T-cell (primary cell): Measurements from ENCODE around the gene HACD1. TPM values are rescaled to one million over a fixed set of nuclear protein-coding genes. Genes with fewer than 3 reads are reported as not detected.

Experiments
- ATAC-seq, 4 experiments: fragments of 200-7000 bp in 3 of 4; fragments of 150-1000 bp in 1 of 4; cut with Tn5 transposase; replicated peaks in 1 of 4; 1 replicate in 3 of 4; 2 replicates in 1 of 4; pipeline ENCODE4 v1.10.0; 2021; ENCODE audit warnings: moderate library complexity in 3 of 4, mild to moderate bottlenecking in 2 of 4, moderate number of reproducible peaks in 1 of 4
- CTCF ChIA-PET, 2 donors: fragments of 300-600 bp; sonication (Branson Sonifier 250); formaldehyde crosslinking; loops; one replicate each; lab custom pipeline; 2022; ENCODE audit warnings: antibody characterized with exemption in 2 of 2; lab: Charles Lee
- POLR2A ChIA-PET, 2 donors: fragments of 300-600 bp; sonication (Branson Sonifier 250); formaldehyde crosslinking; loops; one replicate each; lab custom pipeline; 2022; ENCODE audit warnings: antibody characterized with exemption in 2 of 2; lab: Charles Lee
- DNase-seq, 35 experiments: peaks; one replicate each; pipeline versions ENCODE4 v3.0.0 to v3.0.0-alpha.2; 2013 to 2023
- H3K27ac ChIP-seq: one replicate; pipeline ENCODE4 v1.5.1; 2013; ENCODE audit warnings: low read length
- H3K27me3 ChIP-seq, 2 experiments: replicated peaks in 1 of 2; 1 replicate in 1 of 2; 2 replicates in 1 of 2; pipeline versions ENCODE4 v1.6.1 to v1.7.0; 2013; ENCODE audit warnings: low read length in 1 of 2, mixed read lengths in 1 of 2; ENCODE audit not compliant: control insufficient read depth in 2 of 2, insufficient read depth in 2 of 2; ENCODE audit errors: extremely low read depth in 1 of 2
- H3K36me3 ChIP-seq, 2 donors: 1 replicate in 1 of 2; 2 replicates in 1 of 2; pipeline versions ENCODE4 v1.6.1 to v1.7.0; 2013; ENCODE audit warnings: low read length in 1 of 2; ENCODE audit not compliant: control insufficient read depth in 2 of 2, insufficient read depth in 1 of 2; ENCODE audit errors: extremely low read depth in 1 of 2
- H3K4me1 ChIP-seq, 2 experiments: 1 replicate in 1 of 2; 2 replicates in 1 of 2; pipeline versions ENCODE4 v1.6.1 to v1.7.0; 2013; ENCODE audit warnings: low read length in 2 of 2, mixed read lengths in 1 of 2; ENCODE audit not compliant: insufficient read depth in 2 of 2, control insufficient read depth in 1 of 2; ENCODE audit errors: extremely low read depth in 1 of 2
- H3K4me3 ChIP-seq, 2 donors: 1 replicate in 1 of 2; 2 replicates in 1 of 2; pipeline versions ENCODE4 v1.5.1 to v1.7.0; 2013; ENCODE audit warnings: mild to moderate bottlenecking in 2 of 2, low read length in 1 of 2, moderate library complexity in 1 of 2; ENCODE audit not compliant: control insufficient read depth in 1 of 2; ENCODE audit errors: extremely low read depth in 1 of 2
- H3K9me3 ChIP-seq: 2 replicates; pipeline ENCODE4 v1.7.0; 2013
- H3K27ac Mint-ChIP-seq, 2 donors: one replicate each; pipeline ENCODE4 v1.8.0; 2020 to 2021; ENCODE audit warnings: mild to moderate bottlenecking in 2 of 2, mixed read lengths in 2 of 2
- H3K27me3 Mint-ChIP-seq, 2 donors: one replicate each; pipeline ENCODE4 v1.8.0; 2021 to 2022; ENCODE audit warnings: mixed read lengths in 2 of 2
- H3K36me3 Mint-ChIP-seq: one replicate; pipeline ENCODE4 v1.8.0; 2021; ENCODE audit warnings: mixed read lengths
- H3K4me1 Mint-ChIP-seq, 3 donors: one replicate each; pipeline ENCODE4 v1.8.0; 2020 to 2022; ENCODE audit warnings: mixed read lengths in 3 of 3, mild to moderate bottlenecking in 1 of 3
- H3K4me3 Mint-ChIP-seq, 3 donors: one replicate each; pipeline ENCODE4 v1.8.0; 2020 to 2022; ENCODE audit warnings: mild to moderate bottlenecking in 3 of 3, mixed read lengths in 3 of 3, moderate library complexity in 3 of 3
- H3K9me3 Mint-ChIP-seq, 3 donors: one replicate each; pipeline ENCODE4 v1.8.0; 2020 to 2022; ENCODE audit warnings: mixed read lengths in 3 of 3
- WGBS: methylation state at CpG from one replicate; pipeline ENCODE4 v1.1.5; 2013; ENCODE audit warnings: missing lambda C conversion rate; ENCODE audit not compliant: insufficient coverage; 5-methylcytosine and 5-hydroxymethylcytosine counted together
- total RNA-seq, 35 experiments: library from RNA in 6 of 35; stranded (reverse) in 6 of 35; fragments of 120-200 nt in 1 of 35; gene quantifications; one replicate each; pipeline versions ENCODE4 v1.2.1 to v1.2.4 and lab custom pipeline; 2013 to 2026

HACD1 gene
- total RNA-seq (1 to 10 TPM in 3 of 5 donors, under 1 TPM in 2; 0.39 to 4.2 (median 1.3) TPM), total RNA-seq (lab: John Stamatoyannopoulos, UW) (0.59 to 2.0 (median 1.0) reads per million in 29 experiments)
- 2.8 TPM for total RNA-seq (2013)

GRCh38 chr10:17617031-17617911 is at the start of gene HACD1:
Gene HACD1, minus strand, starts transcription at chr10:17617374. Its CDS starts 35 bp downstream, at chr10:17617339.
- ATAC-seq = peak; percentile 72 to 79 (median 73)
- Histone ChIP-seq H3K4me3 (peak within 1 kb of the TSS; percentile 57 to 86), H3K36me3 (no peaks in the 10 kb centered on the region), H3K9me3 (no peaks in the 10 kb centered on the region), H3K4me1 (peaks cover 4 to 11% of the 10 kb centered on the region in 2 experiments), H3K27ac (no peak within 1 kb of the TSS), H3K27me3 (peaks cover 0 to 22% of the 10 kb centered on the region in 2 experiments)
- Mint-ChIP-seq H3K27me3 (peaks cover 0 to 30% of the 10 kb centered on the region in 2 donors), H3K9me3 (no peaks in the 10 kb centered on the region), H3K27ac (peak within 1 kb of the TSS in 1 of 2 donors; percentile 16), H3K4me3 (peak within 1 kb of the TSS; percentile 78 to 90 (median 89)), H3K4me1 (peaks cover 7 to 10% (median 7%) of the 10 kb centered on the region in 3 donors), H3K36me3 (no peaks in the 10 kb centered on the region)
- peak in 34 of 35 experiments; percentile 6 to 65 (median 30) for DNase-seq
- ChIA-PET CTCF (interaction anchor here (0.5 to 1.5 kb wide), 6 partner anchors 9 to 459 kb away, joined by 3 to 8 read pairs (median 4); no protein-coding TSS in a partner anchor), POLR2A (interaction anchor here in 1 of 2 donors (0.6 kb wide), 1 partner anchor 27 kb away, joined by 3 read pairs; no protein-coding TSS in a partner anchor)
- under 1% methylated on average over 91 of the region's 92 CpGs for WGBS

GRCh38 chr10:17665747-17666146 is 48.6 kb upstream of the HACD1 start:
- no peaks in the 10 kb centered on the region for H3K27me3 Mint-ChIP-seq
- Histone ChIP-seq H3K4me3 (no peak overlapping the region), H3K9me3 (no peaks in the 10 kb centered on the region), H3K4me1 (peaks cover 3 to 5% of the 10 kb centered on the region in 2 experiments), H3K27ac (no peak overlapping the region), H3K36me3 (peaks cover 0 to 11% of the 10 kb centered on the region in 2 donors), H3K27me3 (no peaks in the 10 kb centered on the region)
- H3K36me3 Mint-ChIP-seq = peaks cover 41% of the 10 kb centered on the region
- WGBS = no CpG with 5 or more reads among the region's 4 CpGs
- H3K9me3 Mint-ChIP-seq = no peaks in the 10 kb centered on the region
- no peak for DNase-seq
- CTCF ChIA-PET = no interaction called here
- no peak overlapping the region for H3K27ac Mint-ChIP-seq
- peaks cover 65 to 72% (median 67%) of the 10 kb centered on the region in 3 donors for H3K4me1 Mint-ChIP-seq
- POLR2A ChIA-PET = interaction anchor here in 1 of 2 donors (0.8 kb wide), 1 partner anchor 8 kb away, joined by 17 read pairs; no protein-coding TSS in a partner anchor
- no peak for ATAC-seq
- no peak overlapping the region for H3K4me3 Mint-ChIP-seq

- Mint-ChIP-seq H3K9me3 (no peaks in the 10 kb centered on the region), H3K36me3 (peaks cover 44% of the 10 kb centered on the region), H3K27me3 (no peaks in the 10 kb centered on the region), H3K27ac (peak overlapping the region in 1 of 2 donors; percentile 75), H3K4me1 (peaks cover 50 to 63% (median 56%) of the 10 kb centered on the region in 3 donors), H3K4me3 (peak overlapping the region in 1 of 3 donors; percentile 9)
- Histone ChIP-seq H3K9me3 (no peaks in the 10 kb centered on the region), H3K4me1 (peaks cover 0 to 2% of the 10 kb centered on the region in 2 experiments), H3K4me3 (no peak overlapping the region), H3K27me3 (no peaks in the 10 kb centered on the region), H3K27ac (no peak overlapping the region), H3K36me3 (peaks cover 0 to 11% of the 10 kb centered on the region in 2 donors)
- no peak for DNase-seq
- CTCF ChIA-PET = interaction anchor here in 1 of 2 donors (1.4 kb wide), 1 partner anchor 20 kb away, joined by 4 read pairs; no protein-coding TSS in a partner anchor
- no CpG with 5 or more reads among the region's 1 CpG for WGBS
- ATAC-seq = no peak
- POLR2A ChIA-PET = interaction anchor here in 1 of 2 donors (2.0 kb wide), 1 partner anchor 19 kb away, joined by 5 read pairs; the partner anchor contains the start of gene STAM
Measured at GRCh38 chr10:17663450-17663849, 46.3 kb upstream of the HACD1 start.

GRCh38 chr10:17662193-17663138 is 45.3 kb upstream of the HACD1 start:
- Mint-ChIP-seq H3K27me3 (no peaks in the 10 kb centered on the region), H3K9me3 (no peaks in the 10 kb centered on the region), H3K4me1 (peaks cover 50 to 62% (median 57%) of the 10 kb centered on the region in 3 donors), H3K4me3 (peak overlapping the region; percentile 15 to 57 (median 34)), H3K36me3 (peaks cover 40% of the 10 kb centered on the region), H3K27ac (peak overlapping the region; percentile 12 to 78)
- no peak overlapping the region for H3K4me3 ChIP-seq
- H3K9me3 ChIP-seq = no peaks in the 10 kb centered on the region
- CTCF ChIA-PET = interaction anchor here (0.6 to 1.4 kb wide), 2 partner anchors 19 to 410 kb away, joined by 3 to 4 read pairs; no protein-coding TSS in a partner anchor
- WGBS = no CpG with 5 or more reads among the region's 2 CpGs
- no peak overlapping the region for H3K27ac ChIP-seq
- ATAC-seq (no peak), DNase-seq (peak in 1 of 35 experiments; percentile 18)
- peaks cover 0 to 4% of the 10 kb centered on the region in 2 experiments for H3K4me1 ChIP-seq
- peaks cover 0 to 11% of the 10 kb centered on the region in 2 donors for H3K36me3 ChIP-seq
- POLR2A ChIA-PET = interaction anchor here (0.6 to 2.0 kb wide), 3 partner anchors 14 to 24 kb away, joined by 3 to 10 read pairs (median 5); partner anchors contain the start of gene STAM (in 1 of the 2)
- H3K27me3 ChIP-seq = no peaks in the 10 kb centered on the region

GRCh38 chr10:17661510-17661909 is 44.3 kb upstream of the HACD1 start:
- Histone ChIP-seq H3K36me3 (peaks cover 0 to 11% of the 10 kb centered on the region in 2 donors), H3K4me1 (peaks cover 0 to 8% of the 10 kb centered on the region in 2 experiments), H3K4me3 (no peak overlapping the region), H3K27ac (no peak overlapping the region), H3K27me3 (no peaks in the 10 kb centered on the region), H3K9me3 (no peaks in the 10 kb centered on the region)
- Mint-ChIP-seq H3K9me3 (no peaks in the 10 kb centered on the region), H3K4me1 (peaks cover 56 to 65% (median 63%) of the 10 kb centered on the region in 3 donors), H3K36me3 (peaks cover 42% of the 10 kb centered on the region), H3K27me3 (no peaks in the 10 kb centered on the region), H3K4me3 (no peak overlapping the region), H3K27ac (no peak overlapping the region)
- WGBS = 67% methylated on average over 2 of the region's 3 CpGs
- ChIA-PET POLR2A (interaction anchor here in 1 of 2 donors (2.0 kb wide), 1 partner anchor 17 kb away, joined by 5 read pairs; the partner anchor contains the start of gene STAM), CTCF (no interaction called here)
- no peak for DNase-seq
- ATAC-seq = no peak
